Ascending aorta (tissue), 2 donors: ENCODE results near the gene ZNF281. TPM values are rescaled to one million over a fixed set of nuclear protein-coding genes. Genes with fewer than 3 reads are reported as not detected.

Experiments used
- DNase-seq, 2 donors: peaks; one replicate each; pipeline ENCODE4 v3.0.0-alpha.2; 2019; ENCODE audit warnings: low spot score in 2 of 2
- H3K27ac ChIP-seq, 2 donors: fragments of 200-600 bp; sonication (generic); one replicate each; pipeline ENCODE4 v1.5.1; 2016 to 2017; ENCODE audit warnings: mild to moderate bottlenecking in 1 of 2
- H3K27me3 ChIP-seq: fragments of 200-600 bp; sonication (generic); one replicate; pipeline ENCODE4 v1.5.1; 2017
- H3K36me3 ChIP-seq, 2 donors: fragments of 200-600 bp; sonication (generic); one replicate each; pipeline ENCODE4 v1.5.1; 2016
- H3K4me1 ChIP-seq, 2 donors: fragments of 200-600 bp; sonication (generic); one replicate each; pipeline ENCODE4 v1.5.1; 2016 to 2017; ENCODE audit warnings: mild to moderate bottlenecking in 1 of 2
- H3K4me3 ChIP-seq, 2 donors: fragments of 200-600 bp; sonication (generic); one replicate each; pipeline ENCODE4 v1.5.1; 2016 to 2017; ENCODE audit warnings: mild to moderate bottlenecking in 1 of 2
- H3K9me3 ChIP-seq, 2 donors: fragments of 200-600 bp; sonication (generic); one replicate each; pipeline ENCODE4 v1.5.1; 2016
- intact Hi-C: fragments of 100-400 bp; cut with DNase I; formaldehyde crosslinking; loops from one replicate; pipeline ENCODE4 v1.15.1; 2023
- total RNA-seq: library from RNA; depleted of rRNA; stranded (reverse); fragments of >200 nt; gene quantifications from one replicate; pipeline ENCODE4 v1.1.0, GENCODE V29; 2016
- TF ChIP-seq, protein P1 (sequence below), 3 experiments: fragments of 200-600 bp in 2 of 3; fragments of 450-650 bp in 1 of 3; sonication (generic) in 2 of 3; IDR thresholded peaks; one replicate each; pipeline ENCODE4 v1.5.1; 2016 to 2019; ENCODE audit warnings: antibody characterized with exemption in 3 of 3, mild to moderate bottlenecking in 1 of 3, moderate library complexity in 1 of 3

Gene ZNF281
- total RNA-seq, 1 donor from 2014 or later = 3.7 TPM

DNA sequence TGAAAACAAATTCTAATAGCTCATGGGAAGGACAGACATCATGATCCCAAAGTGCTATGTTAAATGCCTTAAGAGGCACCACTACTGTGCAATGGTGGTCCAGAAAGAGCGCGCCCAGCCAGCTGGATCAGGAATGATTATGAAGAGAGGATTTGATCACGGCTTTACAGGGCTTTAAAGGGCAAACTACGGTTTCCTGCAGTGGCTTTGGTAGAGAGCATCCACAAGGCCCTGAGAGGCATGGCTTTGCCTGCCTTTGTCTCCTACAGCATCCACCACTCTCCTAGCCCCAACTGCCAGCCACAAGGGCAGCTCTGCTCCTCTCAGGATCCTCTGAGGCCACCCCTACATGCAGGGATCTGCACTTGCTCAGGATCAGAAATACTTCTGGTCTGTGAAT lies 40.7 kb downstream of the ZNF281 start:
- no peak overlapping the region for H3K4me3 ChIP-seq
- no peaks in the 10 kb centered on the region for H3K4me1 ChIP-seq
- TF ChIP-seq, protein P1, sequence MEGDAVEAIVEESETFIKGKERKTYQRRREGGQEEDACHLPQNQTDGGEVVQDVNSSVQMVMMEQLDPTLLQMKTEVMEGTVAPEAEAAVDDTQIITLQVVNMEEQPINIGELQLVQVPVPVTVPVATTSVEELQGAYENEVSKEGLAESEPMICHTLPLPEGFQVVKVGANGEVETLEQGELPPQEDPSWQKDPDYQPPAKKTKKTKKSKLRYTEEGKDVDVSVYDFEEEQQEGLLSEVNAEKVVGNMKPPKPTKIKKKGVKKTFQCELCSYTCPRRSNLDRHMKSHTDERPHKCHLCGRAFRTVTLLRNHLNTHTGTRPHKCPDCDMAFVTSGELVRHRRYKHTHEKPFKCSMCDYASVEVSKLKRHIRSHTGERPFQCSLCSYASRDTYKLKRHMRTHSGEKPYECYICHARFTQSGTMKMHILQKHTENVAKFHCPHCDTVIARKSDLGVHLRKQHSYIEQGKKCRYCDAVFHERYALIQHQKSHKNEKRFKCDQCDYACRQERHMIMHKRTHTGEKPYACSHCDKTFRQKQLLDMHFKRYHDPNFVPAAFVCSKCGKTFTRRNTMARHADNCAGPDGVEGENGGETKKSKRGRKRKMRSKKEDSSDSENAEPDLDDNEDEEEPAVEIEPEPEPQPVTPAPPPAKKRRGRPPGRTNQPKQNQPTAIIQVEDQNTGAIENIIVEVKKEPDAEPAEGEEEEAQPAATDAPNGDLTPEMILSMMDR (IDR thresholded peaks at IDR 0.05) = no peak
- no peaks in the 10 kb centered on the region for H3K27me3 ChIP-seq
- no peaks in the 10 kb centered on the region for H3K36me3 ChIP-seq
- DNase-seq = no peak
- no peaks in the 10 kb centered on the region for H3K9me3 ChIP-seq
- no peak overlapping the region for H3K27ac ChIP-seq
- intact Hi-C loops = no loop called here

DNA sequence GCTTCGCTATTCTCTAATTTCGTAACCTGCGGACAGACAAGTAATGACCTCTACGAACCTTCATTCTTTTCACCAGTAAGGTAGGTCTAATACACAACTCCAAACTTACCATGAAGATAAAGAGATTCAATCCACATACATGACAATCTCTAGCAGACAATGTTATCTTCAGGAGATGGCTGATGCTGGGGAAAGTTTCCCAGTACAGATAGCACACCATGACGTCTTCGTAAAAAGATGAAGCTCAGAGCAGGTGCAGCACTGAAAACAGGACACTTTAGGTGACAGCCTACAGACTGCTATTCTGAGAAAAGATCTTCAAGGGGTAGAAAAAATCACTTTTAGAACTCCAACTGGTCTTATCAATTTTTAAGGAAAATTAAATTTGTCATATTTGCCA lies 41.3 kb downstream of the ZNF281 start:
- Histone ChIP-seq H3K36me3 (no peaks in the 10 kb centered on the region), H3K4me1 (no peaks in the 10 kb centered on the region), H3K9me3 (no peaks in the 10 kb centered on the region), H3K27me3 (no peaks in the 10 kb centered on the region), H3K27ac (no peak overlapping the region), H3K4me3 (no peak overlapping the region)
- TF ChIP-seq, protein P1 (IDR thresholded peaks at IDR 0.05) = no peak
- intact Hi-C loops = no loop called here
- DNase-seq = no peak

DNA sequence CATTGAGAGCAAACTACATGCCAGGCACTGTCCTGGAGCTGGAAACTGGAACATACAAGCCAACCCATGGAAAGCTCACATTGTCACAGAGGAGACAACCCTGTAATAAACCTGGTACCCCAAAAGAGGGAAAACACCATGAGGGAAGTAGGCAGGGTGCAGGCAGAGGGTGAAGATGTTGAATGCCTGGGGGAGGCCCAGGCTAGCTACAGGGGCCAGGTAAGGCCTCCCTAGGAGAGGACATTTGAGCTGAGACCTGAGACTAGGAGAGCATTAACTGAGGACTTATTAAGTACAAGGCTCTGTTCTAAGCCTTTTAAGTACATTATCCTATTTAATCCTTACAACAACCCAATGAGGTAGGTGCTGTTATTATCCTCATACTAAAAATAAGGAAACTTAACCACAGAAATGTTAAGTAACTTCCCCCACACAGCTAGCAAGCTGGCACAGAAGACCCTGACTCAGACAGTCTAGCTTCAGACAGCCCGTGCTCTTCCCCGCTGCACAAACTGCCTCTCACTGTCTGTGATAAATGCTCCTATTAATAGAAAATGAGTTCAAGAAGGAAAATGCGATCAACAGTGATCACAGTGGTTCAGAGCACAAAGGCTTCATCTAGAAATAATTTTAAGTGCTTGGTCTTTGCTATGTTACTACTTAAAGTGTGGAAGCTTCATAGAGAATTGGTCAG lies 41.8 kb downstream of the ZNF281 start:
- Histone ChIP-seq H3K9me3 (no peaks in the 10 kb centered on the region), H3K4me3 (no peak overlapping the region), H3K27me3 (no peaks in the 10 kb centered on the region), H3K36me3 (no peaks in the 10 kb centered on the region), H3K4me1 (no peaks in the 10 kb centered on the region), H3K27ac (no peak overlapping the region)
- DNase-seq = no peak
- TF ChIP-seq, protein P1 (IDR thresholded peaks at IDR 0.05) = no peak
- intact Hi-C loops = no loop called here

DNA sequence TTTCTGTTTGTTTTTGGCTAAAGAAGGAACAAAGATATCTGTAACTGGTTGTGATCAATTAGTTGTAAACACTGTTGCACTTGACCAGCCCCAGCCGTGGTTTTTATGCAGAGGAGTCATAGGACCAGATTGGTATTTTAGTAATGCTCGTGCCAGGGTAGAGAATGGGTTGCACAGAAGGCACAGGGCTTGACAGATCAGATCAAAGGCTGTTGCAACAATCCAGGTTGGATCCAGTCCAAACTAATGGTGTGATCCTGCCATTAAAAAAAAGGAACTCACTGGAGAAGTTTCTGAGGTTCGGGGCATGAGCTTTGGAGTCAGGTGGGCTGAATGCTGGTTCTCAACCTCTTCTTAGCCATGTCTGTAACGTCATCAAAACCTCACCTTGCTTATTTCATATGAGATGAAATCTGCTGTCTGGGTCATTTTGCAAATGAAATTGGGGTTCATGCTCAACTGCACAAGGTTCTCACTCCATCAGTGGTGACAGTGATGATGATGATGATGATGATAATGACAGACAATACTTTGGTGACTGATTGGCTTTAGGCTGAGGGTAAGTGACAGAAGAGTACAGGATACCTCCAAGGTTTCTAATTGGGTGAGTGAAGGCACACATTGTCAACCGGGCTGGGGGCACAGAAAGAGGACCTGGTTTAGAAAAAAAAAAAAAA lies 43.1 kb downstream of the ZNF281 start:
- H3K36me3 ChIP-seq = no peaks in the 10 kb centered on the region
- no peak for DNase-seq
- no peaks in the 10 kb centered on the region for H3K27me3 ChIP-seq
- no peak overlapping the region for H3K27ac ChIP-seq
- H3K4me3 ChIP-seq = no peak overlapping the region
- intact Hi-C loops = no loop called here
- TF ChIP-seq, protein P1 (IDR thresholded peaks at IDR 0.05) = no peak
- H3K4me1 ChIP-seq = no peaks in the 10 kb centered on the region
- no peaks in the 10 kb centered on the region for H3K9me3 ChIP-seq

DNA sequence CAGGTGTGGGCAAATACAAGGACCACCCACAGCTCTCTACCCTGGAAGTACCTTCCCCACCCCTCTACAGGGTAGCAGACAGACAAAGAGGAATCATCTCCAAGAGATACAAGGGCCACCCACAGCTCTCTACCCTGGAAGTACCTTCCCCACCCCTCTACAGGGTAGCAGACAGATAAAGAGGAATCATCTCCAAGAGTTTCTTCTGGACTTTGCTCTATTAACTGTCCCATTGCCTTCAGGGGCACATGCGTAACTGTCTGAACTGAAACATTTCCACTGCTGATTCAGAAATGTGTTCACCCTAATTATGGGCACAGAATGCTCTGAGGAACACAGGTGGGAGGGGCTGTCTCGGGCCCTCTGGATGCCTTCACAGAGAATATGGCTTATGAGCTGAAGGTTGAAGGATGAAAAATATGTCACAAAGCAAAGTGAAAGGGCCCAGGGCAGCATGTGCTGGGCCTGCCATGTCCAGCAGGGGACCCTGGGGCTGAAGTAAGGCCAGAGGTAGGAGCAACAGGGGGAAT lies 43.9 kb downstream of the ZNF281 start:
- intact Hi-C loops = no loop called here
- TF ChIP-seq, protein P1 (IDR thresholded peaks at IDR 0.05) = no peak
- H3K27ac ChIP-seq = no peak overlapping the region
- no peaks in the 10 kb centered on the region for H3K27me3 ChIP-seq
- H3K36me3 ChIP-seq = no peaks in the 10 kb centered on the region
- no peak overlapping the region for H3K4me3 ChIP-seq
- H3K4me1 ChIP-seq = no peaks in the 10 kb centered on the region
- no peaks in the 10 kb centered on the region for H3K9me3 ChIP-seq
- DNase-seq = no peak
